ENCODE measurements around the gene HAVCR1.

Gene HAVCR1

GRCh38 chr5:156984064-156984463 lies 74.9 kb downstream of the HAVCR1 start:
- no peak overlapping the region for H3K4me3 ChIP-seq (ENCODE audit: low read depth, low read length)
- TF ChIP-seq, protein P1, sequence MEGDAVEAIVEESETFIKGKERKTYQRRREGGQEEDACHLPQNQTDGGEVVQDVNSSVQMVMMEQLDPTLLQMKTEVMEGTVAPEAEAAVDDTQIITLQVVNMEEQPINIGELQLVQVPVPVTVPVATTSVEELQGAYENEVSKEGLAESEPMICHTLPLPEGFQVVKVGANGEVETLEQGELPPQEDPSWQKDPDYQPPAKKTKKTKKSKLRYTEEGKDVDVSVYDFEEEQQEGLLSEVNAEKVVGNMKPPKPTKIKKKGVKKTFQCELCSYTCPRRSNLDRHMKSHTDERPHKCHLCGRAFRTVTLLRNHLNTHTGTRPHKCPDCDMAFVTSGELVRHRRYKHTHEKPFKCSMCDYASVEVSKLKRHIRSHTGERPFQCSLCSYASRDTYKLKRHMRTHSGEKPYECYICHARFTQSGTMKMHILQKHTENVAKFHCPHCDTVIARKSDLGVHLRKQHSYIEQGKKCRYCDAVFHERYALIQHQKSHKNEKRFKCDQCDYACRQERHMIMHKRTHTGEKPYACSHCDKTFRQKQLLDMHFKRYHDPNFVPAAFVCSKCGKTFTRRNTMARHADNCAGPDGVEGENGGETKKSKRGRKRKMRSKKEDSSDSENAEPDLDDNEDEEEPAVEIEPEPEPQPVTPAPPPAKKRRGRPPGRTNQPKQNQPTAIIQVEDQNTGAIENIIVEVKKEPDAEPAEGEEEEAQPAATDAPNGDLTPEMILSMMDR (IDR thresholded peaks at IDR 0.05; ENCODE audit: low read depth, low read length, missing control alignments), result no peak
- no peak for DNase-seq (ENCODE audit: low read depth)

- TF ChIP-seq, protein P1 (IDR thresholded peaks at IDR 0.05; ENCODE audit: low read depth, low read length, missing control alignments), result no peak
- H3K4me3 ChIP-seq (ENCODE audit: low read depth, low read length), result no peak overlapping the region
- no peak for DNase-seq (ENCODE audit: low read depth)
Measured at GRCh38 chr5:156981481-156981880, 77.4 kb downstream of the HAVCR1 start.
